Natural killer cell treated with Interleukin-12 subunit alpha and Interleukin-12 subunit beta and Interleukin-15 and Interleukin-18, amount 100 ng/mL, for 72 hours (primary cell): ENCODE data around the gene LSM7. TPM values are rescaled to one million over a fixed set of nuclear protein-coding genes. Genes with fewer than 3 reads are reported as not detected.
"Not testable (repeated sequence)": the region's sequence is repeated elsewhere in the genome, so short reads cannot be mapped to it uniquely, and the experiment has no call there.

Source experiments
- ATAC-seq, 2 donors: fragments of 150-1000 bp; cut with Tn5 transposase in 1 of 2; sonication (Bioruptor Pico), chemical (Tn5 transposase) in 1 of 2; 2 replicates each; pipeline ENCODE4 v1.10.0; 2021
- DNase-seq: peaks from one replicate; pipeline ENCODE4 v3.0.0; 2022; ENCODE audit warnings: low spot score
- H3K27ac Mint-ChIP-seq, 2 donors: 1 replicate in 1 of 2; 2 replicates in 1 of 2; pipeline ENCODE4 v1.8.0; 2022; ENCODE audit warnings: mixed read lengths in 2 of 2, mild to moderate bottlenecking in 1 of 2, moderate library complexity in 1 of 2
- H3K27me3 Mint-ChIP-seq, 2 donors: 1 replicate in 1 of 2; 2 replicates in 1 of 2; pipeline ENCODE4 v1.8.0; 2022; ENCODE audit warnings: mixed read lengths in 2 of 2
- H3K36me3 Mint-ChIP-seq: one replicate; pipeline ENCODE4 v1.8.0; 2022; ENCODE audit warnings: mixed read lengths
- H3K4me1 Mint-ChIP-seq, 2 donors: 1 replicate in 1 of 2; 2 replicates in 1 of 2; pipeline ENCODE4 v1.8.0; 2022; ENCODE audit warnings: low read depth in 2 of 2, mixed read lengths in 2 of 2, mild to moderate bottlenecking in 1 of 2
- H3K4me3 Mint-ChIP-seq: one replicate; pipeline ENCODE4 v1.8.0; 2022; ENCODE audit warnings: mixed read lengths
- H3K9me3 Mint-ChIP-seq: 2 replicates; pipeline ENCODE4 v1.8.0; 2022; ENCODE audit warnings: mixed read lengths
- total RNA-seq, 2 donors: library from RNA; stranded (reverse); gene quantifications; one replicate each; pipeline ENCODE4 v1.2.3, GENCODE V29; 2022

LSM7 gene
- total RNA-seq, 2 donors from 2014 or later: 111 to 154 TPM

DNA sequence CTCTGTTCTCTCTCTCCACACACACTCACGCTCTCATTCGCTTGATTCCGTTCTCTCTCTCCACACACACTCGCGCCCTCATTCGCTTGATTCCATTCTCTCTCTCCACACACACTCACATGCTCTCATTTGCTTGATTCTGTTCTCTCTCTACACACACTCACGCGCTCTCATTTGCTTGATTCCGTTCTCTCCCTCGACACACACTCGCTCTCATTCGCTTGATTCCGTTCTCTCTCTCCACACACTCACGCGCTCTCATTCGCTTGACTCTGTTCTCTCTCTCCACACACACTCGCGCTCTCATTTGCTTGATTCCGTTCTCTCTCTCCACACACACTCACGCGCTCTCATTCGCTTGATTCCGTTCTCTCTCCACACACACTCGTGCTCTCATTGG, 21.4 kb upstream of the LSM7 start:
- not testable (repeated sequence) for ATAC-seq

GRCh38 chr19:2345794-2346663, 17.6 kb upstream of the LSM7 start:
- H3K4me1 Mint-ChIP-seq: peaks cover 0 to 3% of the 10 kb centered on the region in 2 donors
- no peak for ATAC-seq
- H3K4me3 Mint-ChIP-seq: no peak overlapping the region
- H3K27ac Mint-ChIP-seq: no peak overlapping the region
- no peaks in the 10 kb centered on the region for H3K9me3 Mint-ChIP-seq
- H3K27me3 Mint-ChIP-seq: no peaks in the 10 kb centered on the region
- H3K36me3 Mint-ChIP-seq: no peaks in the 10 kb centered on the region
- no peak for DNase-seq

More for the DNA sequence above, 21.4 kb upstream of the LSM7 start:
- H3K27ac Mint-ChIP-seq, DNase-seq, H3K4me1 Mint-ChIP-seq, H3K36me3 Mint-ChIP-seq, H3K4me3 Mint-ChIP-seq, H3K27me3 Mint-ChIP-seq, H3K9me3 Mint-ChIP-seq: not testable (repeated sequence)

DNA sequence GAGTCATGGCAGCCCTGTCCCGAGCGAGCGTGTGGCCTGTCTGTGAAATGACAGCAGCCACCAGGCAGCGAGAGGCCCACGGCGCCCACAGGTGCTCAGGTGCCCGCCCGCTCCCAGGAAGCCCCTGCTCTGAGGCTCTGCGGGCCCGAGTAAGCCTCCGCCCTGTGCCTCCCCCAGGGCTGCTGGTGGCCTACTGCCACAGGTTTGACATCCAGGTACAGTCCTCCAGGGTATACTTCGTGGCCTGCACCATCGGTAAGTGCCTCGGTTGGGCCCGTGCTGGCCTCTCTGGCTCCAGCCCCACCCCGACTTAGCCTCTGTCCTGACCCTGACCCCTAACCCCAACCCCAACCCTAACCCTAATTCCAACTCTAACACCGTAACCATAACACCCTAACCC, 16.7 kb upstream of the LSM7 start:
- no peaks in the 10 kb centered on the region for H3K9me3 Mint-ChIP-seq
- no peaks in the 10 kb centered on the region for H3K36me3 Mint-ChIP-seq
- H3K27me3 Mint-ChIP-seq: no peaks in the 10 kb centered on the region
- H3K4me1 Mint-ChIP-seq: peaks cover 0 to 3% of the 10 kb centered on the region in 2 donors
- no peak overlapping the region for H3K27ac Mint-ChIP-seq
- DNase-seq (no peak), ATAC-seq (no peak)
- H3K4me3 Mint-ChIP-seq: no peak overlapping the region

DNA sequence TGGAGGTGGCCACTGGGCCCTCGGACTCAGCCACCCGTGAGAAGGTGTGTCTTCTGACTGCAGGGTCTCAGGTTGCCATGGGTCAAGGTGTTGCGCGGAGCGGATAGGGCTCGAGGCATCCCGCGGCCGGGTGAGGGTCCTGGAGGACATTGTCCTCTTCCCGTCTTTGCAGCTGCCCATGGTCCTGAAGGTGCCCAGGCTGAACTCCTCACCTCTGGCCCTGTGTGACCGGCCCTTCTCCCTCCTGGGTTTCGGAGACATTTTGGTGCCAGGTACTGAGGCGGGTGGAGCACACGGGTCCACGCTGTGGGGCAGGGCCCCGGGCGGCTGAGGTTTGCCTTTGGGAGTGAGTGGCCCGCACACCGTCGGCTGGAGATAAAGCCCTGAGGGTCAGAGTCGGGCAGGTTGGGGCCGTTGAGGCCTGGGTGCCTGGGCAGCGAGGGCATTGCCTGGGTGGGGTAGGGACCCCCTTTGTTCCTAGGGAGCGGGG, 16.0 kb upstream of the LSM7 start:
- H3K4me3 Mint-ChIP-seq: no peak overlapping the region
- DNase-seq (peak; percentile 50), ATAC-seq (no peak)
- no peaks in the 10 kb centered on the region for H3K9me3 Mint-ChIP-seq
- peaks cover 0 to 3% of the 10 kb centered on the region in 2 donors for H3K4me1 Mint-ChIP-seq
- H3K27ac Mint-ChIP-seq: no peak overlapping the region
- no peaks in the 10 kb centered on the region for H3K27me3 Mint-ChIP-seq
- no peaks in the 10 kb centered on the region for H3K36me3 Mint-ChIP-seq

DNA sequence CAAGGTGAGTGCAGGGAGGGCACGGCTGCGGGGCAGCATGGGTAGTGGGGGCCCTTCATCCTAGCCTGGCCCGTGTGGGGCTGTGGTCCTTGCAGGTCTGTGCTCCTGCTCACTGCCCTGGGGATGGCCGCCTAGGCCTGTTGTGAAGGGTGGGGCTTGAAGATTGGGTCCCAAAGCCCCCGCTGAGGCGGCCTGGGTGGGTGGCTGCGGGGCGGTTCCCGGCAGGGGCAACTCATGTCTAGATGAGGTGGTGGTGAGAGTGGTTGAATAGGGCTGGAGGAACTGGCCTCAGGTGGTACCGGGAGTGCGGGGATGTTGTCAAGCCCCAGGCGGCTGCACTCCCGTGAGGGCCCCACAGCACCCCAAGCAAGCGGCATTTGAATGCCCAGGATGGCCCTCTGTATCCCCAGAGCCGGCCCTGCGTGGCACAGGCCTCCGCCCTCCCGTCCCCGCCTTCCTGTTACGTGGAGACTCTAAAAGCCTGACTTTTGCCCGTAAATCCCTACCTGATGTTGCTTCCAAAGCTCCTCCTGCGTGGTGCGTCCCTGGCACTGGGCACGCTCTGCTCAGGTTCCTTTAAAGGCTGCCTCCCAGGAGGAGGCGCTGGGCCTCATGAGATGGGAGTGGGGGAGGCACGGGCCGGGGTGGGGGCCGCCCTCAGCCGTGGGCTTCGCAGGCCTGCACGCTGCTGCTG, 15.1 kb upstream of the LSM7 start:
- H3K9me3 Mint-ChIP-seq: no peaks in the 10 kb centered on the region
- ATAC-seq (peak; percentile 14 to 29), DNase-seq (no peak)
- no peaks in the 10 kb centered on the region for H3K27me3 Mint-ChIP-seq
- peaks cover 0 to 3% of the 10 kb centered on the region in 2 donors for H3K4me1 Mint-ChIP-seq
- H3K4me3 Mint-ChIP-seq: no peak overlapping the region
- H3K36me3 Mint-ChIP-seq: no peaks in the 10 kb centered on the region
- H3K27ac Mint-ChIP-seq: no peak overlapping the region

DNA sequence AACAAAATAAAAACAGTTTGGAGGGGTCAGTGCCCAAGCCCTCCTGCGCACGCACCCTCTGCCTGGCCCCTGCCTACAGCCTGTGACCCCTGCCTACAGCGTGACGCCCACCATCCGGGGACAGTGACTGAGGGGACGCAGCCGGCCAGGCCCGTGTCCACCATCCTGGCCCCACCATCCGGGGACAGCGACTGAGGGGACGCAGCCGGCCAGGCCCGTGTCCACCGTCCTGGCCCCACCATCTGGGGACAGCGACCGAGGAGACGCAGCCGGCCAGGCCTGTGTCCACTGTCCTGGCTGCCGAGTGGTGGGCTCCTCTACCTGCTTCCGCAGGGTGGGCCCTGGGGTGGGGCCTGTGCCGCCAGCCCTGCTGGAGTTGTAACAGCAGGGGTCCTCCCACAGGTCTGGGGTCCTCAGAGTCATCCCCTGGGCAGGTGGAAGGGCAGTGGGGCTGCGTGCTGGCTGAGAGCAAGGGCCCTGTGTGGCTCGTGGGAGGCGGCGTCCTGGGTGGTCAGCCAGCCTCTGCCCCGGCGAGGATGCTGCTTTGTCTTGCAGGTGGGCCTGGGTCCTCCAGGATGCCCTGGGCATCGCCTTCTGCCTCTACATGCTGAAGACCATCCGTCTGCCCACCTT, 14.4 kb upstream of the LSM7 start:
- Mint-ChIP-seq H3K4me1 (peaks cover 0 to 3% of the 10 kb centered on the region in 2 donors), H3K9me3 (no peaks in the 10 kb centered on the region), H3K4me3 (no peak overlapping the region), H3K36me3 (no peaks in the 10 kb centered on the region), H3K27ac (no peak overlapping the region), H3K27me3 (no peaks in the 10 kb centered on the region)
- no peak for DNase-seq
- peak in 1 of 2 donors; percentile 12 for ATAC-seq

GRCh38 chr19:2341982-2342381, 13.6 kb upstream of the LSM7 start:
- peaks cover 0 to 5% of the 10 kb centered on the region in 2 donors for H3K4me1 Mint-ChIP-seq
- no peak for DNase-seq
- H3K27me3 Mint-ChIP-seq: no peaks in the 10 kb centered on the region
- H3K36me3 Mint-ChIP-seq: no peaks in the 10 kb centered on the region
- ATAC-seq: no peak
- no peak overlapping the region for H3K27ac Mint-ChIP-seq
- no peak overlapping the region for H3K4me3 Mint-ChIP-seq
- H3K9me3 Mint-ChIP-seq: no peaks in the 10 kb centered on the region

DNA sequence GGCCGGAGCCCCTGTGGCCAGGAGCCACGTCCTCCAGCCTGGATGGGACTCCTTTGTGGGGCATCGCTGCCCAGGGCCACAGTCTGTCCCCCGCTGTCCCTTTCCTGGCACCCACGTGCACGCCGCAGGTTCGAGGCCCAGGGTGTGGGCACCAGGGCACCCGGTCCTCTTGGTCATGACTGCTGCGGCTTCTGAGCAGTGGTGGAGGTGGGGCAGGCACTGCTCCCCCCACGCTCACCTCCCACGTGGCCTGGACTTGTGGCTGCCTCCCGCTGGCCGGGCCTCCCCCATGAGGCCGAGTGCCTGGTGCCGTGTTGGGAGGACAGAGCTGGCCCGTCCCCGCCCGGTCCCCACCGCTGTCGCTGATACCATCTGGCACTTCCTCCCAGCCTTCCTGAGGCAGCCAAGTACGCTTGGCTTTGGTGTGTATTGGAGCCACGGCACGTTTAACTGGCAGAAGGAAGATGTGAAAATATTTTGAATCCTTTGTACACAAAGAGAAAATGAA, 12.9 kb upstream of the LSM7 start:
- Mint-ChIP-seq H3K27me3 (no peaks in the 10 kb centered on the region), H3K9me3 (peaks cover under 1% of the 10 kb centered on the region), H3K36me3 (no peaks in the 10 kb centered on the region), H3K4me1 (peaks cover 3 to 8% of the 10 kb centered on the region in 2 donors), H3K4me3 (no peak overlapping the region), H3K27ac (no peak overlapping the region)
- DNase-seq: no peak
- no peak for ATAC-seq

DNA sequence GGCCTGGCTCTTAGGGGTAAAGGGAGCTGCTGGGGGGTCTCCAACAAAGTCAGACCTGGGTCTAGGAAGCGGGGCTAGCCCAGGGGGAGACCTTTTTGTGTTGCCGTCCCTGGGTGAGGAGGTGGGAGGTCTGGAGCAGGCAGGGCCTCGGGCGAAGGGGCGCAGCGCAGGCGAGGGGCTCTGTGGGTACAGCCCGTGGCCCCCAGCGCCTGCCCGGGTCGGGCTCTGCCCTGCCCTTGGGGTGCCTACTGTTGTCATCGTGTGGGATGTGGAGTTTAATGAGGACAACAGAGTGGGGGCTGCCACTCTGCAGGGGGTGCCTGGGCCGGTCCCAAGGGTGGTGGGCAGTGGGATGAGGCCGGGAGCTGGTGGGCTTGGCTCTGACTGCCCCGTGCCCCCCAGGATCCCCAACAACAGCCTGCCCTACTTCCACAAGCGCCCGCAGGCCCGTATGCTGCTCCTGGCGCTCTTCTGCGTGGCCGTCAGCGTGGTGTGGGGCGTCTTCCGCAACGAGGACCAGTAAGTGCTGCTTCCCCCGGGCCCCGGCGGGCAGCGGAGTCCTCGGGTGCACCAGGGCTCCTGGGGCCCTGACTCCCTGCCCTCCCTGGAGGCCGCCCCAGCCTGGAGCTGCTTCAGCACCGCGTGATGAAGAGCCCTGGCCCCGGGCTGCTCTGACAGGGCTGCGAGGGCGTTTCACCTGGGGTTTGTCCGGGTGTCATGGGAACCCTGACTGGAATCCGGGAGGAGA, 12.3 kb upstream of the LSM7 start:
- DNase-seq (no peak), ATAC-seq (no peak)
- peaks cover 6% of the 10 kb centered on the region for H3K36me3 Mint-ChIP-seq
- no peaks in the 10 kb centered on the region for H3K27me3 Mint-ChIP-seq
- no peak overlapping the region for H3K4me3 Mint-ChIP-seq
- H3K27ac Mint-ChIP-seq: no peak overlapping the region
- H3K9me3 Mint-ChIP-seq: peaks cover 7% of the 10 kb centered on the region
- H3K4me1 Mint-ChIP-seq: peaks cover 10 to 12% of the 10 kb centered on the region in 2 donors

GRCh38 chr19:2339644-2340310, 11.4 kb upstream of the LSM7 start:
- ATAC-seq: no peak
- Mint-ChIP-seq H3K27ac (no peak overlapping the region), H3K36me3 (peaks cover 7% of the 10 kb centered on the region), H3K4me1 (peaks cover 11 to 13% of the 10 kb centered on the region in 2 donors), H3K27me3 (no peaks in the 10 kb centered on the region), H3K4me3 (no peak overlapping the region), H3K9me3 (peaks cover 7% of the 10 kb centered on the region)
- no peak for DNase-seq

GRCh38 chr19:2338751-2339643, 10.6 kb upstream of the LSM7 start:
- Mint-ChIP-seq H3K36me3 (peaks cover 7% of the 10 kb centered on the region), H3K27me3 (no peaks in the 10 kb centered on the region), H3K27ac (no peak overlapping the region), H3K4me3 (no peak overlapping the region), H3K9me3 (peaks cover 7% of the 10 kb centered on the region), H3K4me1 (peaks cover 11 to 13% of the 10 kb centered on the region in 2 donors)
- ATAC-seq (no peak), DNase-seq (no peak)

- ATAC-seq: no peak
- DNase-seq: no peak
- Mint-ChIP-seq H3K9me3 (peaks cover 7% of the 10 kb centered on the region), H3K27me3 (no peaks in the 10 kb centered on the region), H3K4me3 (no peak overlapping the region), H3K4me1 (peaks cover 11 to 13% of the 10 kb centered on the region in 2 donors), H3K27ac (no peak overlapping the region), H3K36me3 (peaks cover 7% of the 10 kb centered on the region)
Observed at GRCh38 chr19:2338055-2338615, 9.7 kb upstream of the LSM7 start.
